KMS-11 (cell line): ENCODE data around the gene DTNB.

Experiments
- H2AFZ ChIP-seq: fragments of 200-600 bp; sonication (generic); 2 replicates; pipeline ENCODE4 v1.6.1; 2016; ENCODE audit warnings: antibody characterized with exemption, mixed run types, low read depth
- H3K27ac ChIP-seq: fragments of 200-600 bp; sonication (generic); 2 replicates; pipeline ENCODE4 v1.6.1; 2016; ENCODE audit warnings: mild to moderate bottlenecking, mixed run types
- H3K27me3 ChIP-seq: fragments of 200-600 bp; sonication (generic); 2 replicates; pipeline ENCODE4 v1.6.1; 2017; ENCODE audit warnings: mild to moderate bottlenecking, low read depth, mixed run types, moderate library complexity; ENCODE audit not compliant: insufficient read depth
- H3K36me3 ChIP-seq: fragments of 200-600 bp; sonication (generic); 2 replicates; pipeline ENCODE4 v1.6.1; 2017; ENCODE audit warnings: mild to moderate bottlenecking, mixed run types; ENCODE audit not compliant: insufficient read depth
- H3K4me1 ChIP-seq: fragments of 200-600 bp; sonication (generic); 2 replicates; pipeline ENCODE4 v1.6.1; 2016; ENCODE audit warnings: mild to moderate bottlenecking, low read depth, mixed run types; ENCODE audit not compliant: poor library complexity, severe bottlenecking
- H3K4me2 ChIP-seq: fragments of 200-600 bp; sonication (generic); 2 replicates; pipeline ENCODE4 v1.7.0; 2016; ENCODE audit warnings: mild to moderate bottlenecking, mixed run types
- H3K4me3 ChIP-seq: fragments of 200-600 bp; sonication (generic); IDR thresholded peaks from 2 replicates; pipeline ENCODE4 v1.6.1; 2017; ENCODE audit warnings: low read depth, low read length, mixed read lengths; ENCODE audit not compliant: insufficient read depth
- H3K79me2 ChIP-seq: fragments of 200-600 bp; sonication (generic); 2 replicates; pipeline ENCODE4 v1.6.1; 2016; ENCODE audit warnings: low read depth, mixed run types; ENCODE audit not compliant: insufficient read depth
- H3K9ac ChIP-seq: fragments of 200-600 bp; sonication (generic); 2 replicates; pipeline ENCODE4 v1.6.1; 2016; ENCODE audit warnings: mild to moderate bottlenecking, mixed run types
- H4K20me1 ChIP-seq: fragments of 200-600 bp; sonication (generic); 2 replicates; pipeline ENCODE4 v1.6.1; 2016; ENCODE audit warnings: mild to moderate bottlenecking, mixed run types; ENCODE audit not compliant: insufficient read depth
- CTCF ChIP-seq: fragments of 200-600 bp; sonication (generic); conservative IDR thresholded peaks from 2 replicates; pipeline ENCODE4 v1.6.1; 2017; ENCODE audit warnings: low read depth, mild to moderate bottlenecking, antibody characterized with exemption, low read length, moderate library complexity, mixed read lengths

The DTNB gene

GRCh38 chr2:25349397-25349796, 324.0 kb downstream of the DTNB start:
- Histone ChIP-seq H3K4me3 (no peak overlapping the region), H3K4me2 (no peak overlapping the region), H3K27me3 (no peaks in the 10 kb centered on the region), H3K27ac (no peak overlapping the region), H3K79me2 (no peaks in the 10 kb centered on the region), H2AFZ (no peak overlapping the region), H3K9ac (no peak overlapping the region), H4K20me1 (no peaks in the 10 kb centered on the region), H3K36me3 (no peaks in the 10 kb centered on the region), H3K4me1 (peaks cover 12% of the 10 kb centered on the region)
- TF ChIP-seq CTCF: no peak

GRCh38 chr2:25347846-25348245, 325.5 kb downstream of the DTNB start:
- H2AFZ ChIP-seq: no peak overlapping the region
- no peaks in the 10 kb centered on the region for H3K36me3 ChIP-seq
- H4K20me1 ChIP-seq: no peaks in the 10 kb centered on the region
- H3K9ac ChIP-seq: no peak overlapping the region
- H3K4me1 ChIP-seq: peaks cover 8% of the 10 kb centered on the region
- H3K4me2 ChIP-seq: no peak overlapping the region
- no peak overlapping the region for H3K27ac ChIP-seq
- no peak for TF ChIP-seq CTCF
- peaks cover 3% of the 10 kb centered on the region; the same call in 1 of the 2 replicates for H3K27me3 ChIP-seq
- H3K79me2 ChIP-seq: no peaks in the 10 kb centered on the region
- no peak overlapping the region for H3K4me3 ChIP-seq

GRCh38 chr2:25347205-25347815, 326.1 kb downstream of the DTNB start:
- no peak overlapping the region for H3K4me3 ChIP-seq
- peaks cover 3% of the 10 kb centered on the region; the same call in 1 of the 2 replicates for H3K27me3 ChIP-seq
- TF ChIP-seq CTCF: no peak
- no peak overlapping the region for H3K9ac ChIP-seq
- H4K20me1 ChIP-seq: no peaks in the 10 kb centered on the region
- H3K27ac ChIP-seq: no peak overlapping the region
- H3K79me2 ChIP-seq: no peaks in the 10 kb centered on the region
- H3K36me3 ChIP-seq: no peaks in the 10 kb centered on the region
- H3K4me2 ChIP-seq: no peak overlapping the region
- H2AFZ ChIP-seq: no peak overlapping the region
- H3K4me1 ChIP-seq: peaks cover 3% of the 10 kb centered on the region

GRCh38 chr2:25343187-25343825, 330.1 kb downstream of the DTNB start:
- Histone ChIP-seq H3K27ac (no peak overlapping the region), H3K4me2 (peak overlapping the region; percentile 45; the same call in 1 of the 2 replicates), H3K27me3 (peaks cover 3% of the 10 kb centered on the region; the same call in 1 of the 2 replicates), H3K36me3 (no peaks in the 10 kb centered on the region), H2AFZ (no peak overlapping the region), H3K9ac (no peak overlapping the region), H3K4me3 (no peak overlapping the region), H3K4me1 (no peaks in the 10 kb centered on the region), H3K79me2 (no peaks in the 10 kb centered on the region), H4K20me1 (no peaks in the 10 kb centered on the region)
- TF ChIP-seq CTCF: no peak
